B cell (primary cell): ENCODE data around the gene STOX1.

ENCODE experiments used
- CTCF ChIP-seq: fragments of 200-600 bp; IDR thresholded peaks from one replicate; pipeline ENCODE4 v1.8.0; 2022; ENCODE audit warnings: antibody characterized with exemption, mild to moderate bottlenecking
- EZH2 ChIP-seq: IDR thresholded peaks from 2 replicates; pipeline ENCODE4 v1.6.1; 2012; ENCODE audit warnings: borderline replicate concordance, low read depth, mild to moderate bottlenecking, moderate library complexity, low read length; ENCODE audit not compliant: insufficient read depth, poor library complexity, severe bottlenecking

- TF ChIP-seq CTCF (no peak), EZH2 (no peak)
Measured at GRCh38 chr10:68831961-68832455, 4.7 kb downstream of the STOX1 start.
